Measurements from ENCODE around the gene IL2RA.

IL2RA gene

GRCh38 chr10:6037422-6037821 is 24.7 kb downstream of the IL2RA start:
- peak; percentile 6 to 21 for DNase-seq

DNA sequence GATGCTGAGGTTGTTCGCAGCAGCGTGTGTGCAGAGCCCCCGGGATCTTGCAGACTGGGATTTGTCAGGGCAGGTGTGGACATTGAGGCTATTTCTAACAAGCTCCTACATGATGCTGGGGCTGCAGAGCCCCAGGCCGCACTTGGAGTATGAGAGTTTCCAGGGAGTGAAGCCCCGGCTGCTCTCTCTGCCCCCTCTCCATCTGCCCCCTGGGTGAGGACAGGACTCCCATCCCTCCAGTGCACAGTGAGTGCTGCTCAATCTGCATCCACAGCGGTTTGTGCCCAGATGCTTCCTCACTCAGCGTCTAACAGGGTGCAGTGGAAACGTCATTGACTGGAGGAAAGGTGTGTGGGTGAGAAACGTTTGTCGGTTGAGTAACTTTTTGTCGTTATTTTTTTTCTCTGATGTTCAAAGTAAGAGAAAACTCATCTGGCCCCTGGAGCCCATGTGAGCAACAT is 25.3 kb downstream of the IL2RA start:
- peak; percentile 33 to 34 for DNase-seq

DNA sequence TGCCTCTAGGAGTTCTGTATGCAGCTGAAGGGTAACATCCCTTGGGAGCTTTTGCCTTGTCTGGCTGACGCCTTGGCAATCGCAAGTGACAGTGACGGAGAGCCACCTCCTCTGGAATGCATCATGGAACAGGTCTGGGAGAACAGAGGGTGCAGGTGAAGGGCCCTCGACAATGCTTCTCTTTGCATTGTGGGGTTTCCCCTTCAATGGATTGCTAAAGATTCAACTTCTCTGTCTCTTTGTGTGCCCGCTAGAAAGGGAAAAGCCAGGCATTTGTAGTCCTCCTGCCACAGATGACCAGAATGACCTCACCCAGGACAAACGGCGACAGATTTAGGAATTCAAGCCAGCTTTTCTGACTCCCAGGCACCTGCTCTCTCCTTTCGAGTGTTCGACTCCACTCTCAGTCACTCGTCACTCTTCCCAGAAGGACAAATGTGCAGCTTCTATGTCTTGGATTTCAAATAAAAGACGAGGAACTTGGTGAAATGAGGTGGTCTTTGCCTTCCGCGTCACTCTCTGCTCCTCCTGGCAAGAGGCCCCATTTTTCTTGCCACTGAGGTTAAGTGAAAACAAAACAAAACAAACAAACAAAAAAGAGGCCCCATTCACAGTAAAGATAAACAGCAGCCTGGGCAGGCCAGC is 26.1 kb downstream of the IL2RA start:
- DNase-seq = peak; percentile 8 to 17

DNA sequence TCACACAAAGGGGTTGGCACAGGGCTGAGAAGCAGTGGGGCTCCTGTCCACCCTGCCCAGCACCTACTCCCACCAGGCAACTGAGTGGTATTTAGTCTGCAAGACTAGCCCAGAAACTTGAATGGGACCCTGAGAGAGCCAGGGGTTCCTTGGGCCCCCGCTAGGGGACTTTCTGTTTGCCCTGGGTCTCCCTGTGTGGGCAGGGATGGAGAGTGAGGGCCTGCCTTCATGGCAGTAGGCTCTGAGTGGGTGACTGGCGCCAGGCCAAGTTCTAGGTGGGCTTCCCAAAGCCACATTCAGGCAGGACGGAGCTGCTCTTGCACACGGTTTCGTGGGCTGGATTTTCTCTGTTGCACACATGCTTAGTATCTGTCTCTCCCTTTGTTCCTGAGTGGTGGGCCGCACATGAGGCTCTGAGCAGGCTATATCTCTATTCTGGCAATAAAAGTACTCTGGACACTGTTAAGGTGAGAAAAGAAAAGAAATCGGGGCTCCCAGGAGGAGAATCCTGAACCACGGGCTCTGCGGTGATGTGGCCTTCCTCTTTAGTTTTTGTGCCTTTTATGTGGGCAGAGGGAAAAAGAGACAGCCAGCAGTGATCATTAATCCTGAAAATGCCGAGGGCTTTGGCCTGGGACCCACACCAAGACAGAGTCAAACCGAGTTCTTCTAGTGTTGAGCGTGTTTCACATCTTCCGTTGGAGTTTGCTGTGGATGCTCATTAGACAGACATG is 26.9 kb downstream of the IL2RA start:
- DNase-seq = peak; percentile 18 to 23

DNA sequence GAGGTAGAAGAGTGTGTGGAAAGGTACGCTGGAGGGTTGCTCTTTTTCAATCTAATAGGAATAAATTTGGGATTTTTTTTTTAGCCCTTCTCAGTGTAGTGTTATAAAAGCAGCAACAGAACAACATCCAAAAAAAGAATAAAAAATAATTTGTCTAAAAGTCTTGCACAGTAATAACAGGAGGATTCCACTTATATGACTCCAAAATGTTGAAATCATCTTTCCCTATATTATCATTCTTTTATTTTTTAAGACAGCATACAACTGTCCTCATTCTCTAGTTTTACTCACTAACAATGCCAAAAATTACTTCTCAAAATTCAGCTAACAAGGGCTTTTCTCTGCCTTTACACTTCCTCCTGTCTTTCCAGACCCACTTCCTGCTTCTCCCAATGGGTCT is 27.8 kb downstream of the IL2RA start:
- no peak for DNase-seq

DNA sequence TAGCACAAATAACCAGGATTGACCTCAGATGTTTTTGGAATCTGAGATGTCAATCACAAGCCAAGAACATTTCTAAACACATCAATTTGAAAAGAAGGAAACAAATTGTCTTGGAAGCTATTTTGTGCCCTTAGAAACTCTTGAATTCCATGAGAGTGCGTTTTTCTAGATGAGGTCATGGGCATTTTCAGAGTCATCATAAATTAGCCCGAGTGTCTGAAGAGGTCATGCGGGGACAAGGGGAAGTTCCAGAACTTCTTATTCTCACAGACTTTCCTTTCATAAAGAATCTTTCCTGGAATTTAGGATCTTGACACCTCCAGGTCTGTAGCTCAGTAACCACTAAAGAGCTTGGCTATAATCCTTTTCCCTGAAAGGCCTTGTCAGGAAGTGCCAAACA is 28.2 kb downstream of the IL2RA start:
- DNase-seq = peak in 1 of 2 donors; percentile 9

- no peak for DNase-seq
Observed at GRCh38 chr10:6030940-6031339, 31.2 kb downstream of the IL2RA start.

DNA sequence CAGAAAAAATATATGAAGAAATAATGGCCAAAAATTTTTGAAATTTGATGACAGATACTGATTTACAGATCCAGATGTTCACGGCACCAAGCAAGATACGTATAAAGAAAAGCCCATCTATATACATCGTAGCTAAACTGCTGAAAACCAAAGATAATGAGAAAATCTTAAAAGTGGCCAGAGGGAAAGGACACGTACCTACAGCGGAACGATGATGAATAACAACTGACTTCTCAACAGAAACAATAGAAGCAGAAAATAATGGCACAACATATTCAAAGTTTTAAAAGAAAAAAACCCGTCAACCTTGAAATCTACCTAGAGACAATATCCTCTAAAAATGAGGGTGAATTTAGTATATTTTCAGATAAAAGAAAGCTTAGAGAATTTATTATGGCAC is 31.9 kb downstream of the IL2RA start:
- DNase-seq = no peak

DNA sequence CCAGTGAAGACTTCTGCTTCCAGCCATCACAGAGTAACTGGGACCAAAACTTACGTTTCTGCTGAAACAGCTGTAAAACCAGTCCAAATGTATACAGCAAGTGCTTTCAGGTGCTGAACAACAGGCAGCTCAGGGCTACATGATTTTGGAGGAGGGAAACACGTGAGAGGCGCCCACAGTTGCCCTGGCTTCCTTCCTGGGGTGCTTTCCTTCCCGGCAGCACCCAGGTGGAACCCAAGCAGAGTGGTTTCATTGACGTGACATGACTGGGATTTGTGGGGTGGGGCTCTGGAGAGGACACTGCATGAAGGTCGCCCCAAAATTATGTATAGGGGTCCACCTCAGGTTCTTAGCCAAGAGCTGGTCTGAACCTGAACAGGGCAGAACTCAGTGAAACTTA is 34.2 kb downstream of the IL2RA start:
- peak in 1 of 2 donors; percentile 16 for DNase-seq

GRCh38 chr10:6025683-6026255 is 36.4 kb downstream of the IL2RA start:
- DNase-seq = peak in 1 of 2 donors; percentile 15

GRCh38 chr10:6024334-6024682 is 37.9 kb downstream of the IL2RA start:
- peak in 1 of 2 donors; percentile 4 for DNase-seq

DNA sequence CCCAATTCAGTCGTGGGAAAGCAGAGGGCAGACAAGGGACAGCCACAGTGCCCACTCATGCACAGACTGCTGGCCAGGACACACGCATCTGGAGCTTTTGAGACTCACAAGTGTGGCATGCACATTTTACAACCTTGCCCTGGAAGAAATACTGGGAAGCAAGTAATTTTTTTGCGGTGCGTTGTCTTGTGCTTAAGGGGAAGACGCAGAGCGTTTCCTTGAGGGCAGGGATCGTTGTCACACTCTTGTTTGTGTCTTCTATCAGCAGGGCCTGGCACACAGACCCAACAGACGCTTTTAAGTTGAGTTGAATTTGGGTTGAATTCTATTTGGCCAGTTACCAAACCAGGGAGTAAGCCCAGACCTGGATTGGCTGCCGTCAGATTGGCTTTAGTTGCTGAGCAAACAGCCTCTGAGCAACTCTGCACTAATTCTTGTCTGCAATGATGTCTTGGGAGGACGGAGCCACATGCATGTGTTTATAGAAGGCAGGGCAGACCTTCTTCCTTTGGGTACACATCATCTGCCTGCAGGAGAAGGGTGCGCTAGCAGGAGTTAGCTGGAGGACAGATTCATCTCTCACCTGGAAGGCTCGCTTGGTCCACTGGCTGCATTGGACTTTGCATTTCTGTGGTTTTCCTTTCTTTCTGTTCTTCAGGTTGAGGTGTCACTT is 38.4 kb downstream of the IL2RA start:
- peak in 1 of 2 donors; percentile 12 for DNase-seq

- no peak for DNase-seq
Observed at GRCh38 chr10:6022660-6023059, 39.5 kb downstream of the IL2RA start.

- peak in 1 of 2 donors; percentile 13 for DNase-seq
Observed at GRCh38 chr10:6020826-6021225, 41.3 kb downstream of the IL2RA start.

- peak in 1 of 2 donors; percentile 13 for DNase-seq
Observed at GRCh38 chr10:6019796-6020195, 42.4 kb downstream of the IL2RA start.

- peak in 1 of 2 donors; percentile 8 for DNase-seq
Observed at GRCh38 chr10:6019010-6019782, 43.0 kb downstream of the IL2RA start.

DNA sequence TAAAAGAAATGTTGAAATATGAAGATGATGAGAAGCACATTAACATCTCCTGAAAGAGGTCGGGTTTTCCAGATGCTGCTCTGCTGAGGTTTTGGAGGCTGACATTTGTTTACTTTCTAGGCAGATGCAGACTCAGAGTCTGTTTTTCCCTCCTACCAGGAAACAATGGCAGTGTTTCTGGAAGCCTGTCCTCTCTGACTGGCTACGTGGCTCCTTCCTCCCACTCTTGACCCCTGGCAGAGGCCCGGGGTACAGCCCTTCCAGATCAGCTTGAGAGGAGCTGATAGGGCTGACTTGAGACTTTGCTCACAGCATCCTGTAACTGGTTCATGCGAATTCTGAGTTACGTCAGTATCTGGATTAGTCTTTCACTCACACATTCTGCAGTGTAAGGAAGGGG is 43.7 kb downstream of the IL2RA start:
- DNase-seq = peak in 1 of 2 donors; percentile 15

- peak in 1 of 2 donors; percentile 12 for DNase-seq
Observed at GRCh38 chr10:6017781-6018354, 44.3 kb downstream of the IL2RA start.

DNA sequence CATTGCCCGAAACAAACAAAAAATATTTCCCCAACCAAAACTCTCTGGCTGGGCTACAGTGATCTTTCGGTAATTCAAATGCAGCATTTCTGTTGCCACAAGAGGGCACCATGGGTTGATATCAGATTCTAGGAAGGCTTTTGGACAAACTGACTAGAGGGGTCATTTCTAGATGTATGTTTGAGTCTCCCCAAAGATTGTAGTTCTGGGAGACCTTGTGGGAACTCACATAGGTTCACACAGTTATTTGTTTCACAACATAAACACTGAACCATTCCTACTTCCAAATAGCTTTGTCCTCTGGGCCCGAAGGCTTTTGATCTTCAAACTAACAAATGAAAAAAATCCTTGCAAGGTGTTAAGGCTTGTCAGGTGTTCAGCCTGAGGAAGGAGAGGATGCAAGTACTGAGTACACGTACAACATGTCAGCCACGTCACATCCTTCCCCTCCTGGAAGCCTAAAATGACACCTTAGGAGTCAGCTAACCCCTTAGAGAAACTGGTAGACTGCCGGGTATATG is 47.9 kb downstream of the IL2RA start:
- DNase-seq = peak in 1 of 2 donors; percentile 70

DNA sequence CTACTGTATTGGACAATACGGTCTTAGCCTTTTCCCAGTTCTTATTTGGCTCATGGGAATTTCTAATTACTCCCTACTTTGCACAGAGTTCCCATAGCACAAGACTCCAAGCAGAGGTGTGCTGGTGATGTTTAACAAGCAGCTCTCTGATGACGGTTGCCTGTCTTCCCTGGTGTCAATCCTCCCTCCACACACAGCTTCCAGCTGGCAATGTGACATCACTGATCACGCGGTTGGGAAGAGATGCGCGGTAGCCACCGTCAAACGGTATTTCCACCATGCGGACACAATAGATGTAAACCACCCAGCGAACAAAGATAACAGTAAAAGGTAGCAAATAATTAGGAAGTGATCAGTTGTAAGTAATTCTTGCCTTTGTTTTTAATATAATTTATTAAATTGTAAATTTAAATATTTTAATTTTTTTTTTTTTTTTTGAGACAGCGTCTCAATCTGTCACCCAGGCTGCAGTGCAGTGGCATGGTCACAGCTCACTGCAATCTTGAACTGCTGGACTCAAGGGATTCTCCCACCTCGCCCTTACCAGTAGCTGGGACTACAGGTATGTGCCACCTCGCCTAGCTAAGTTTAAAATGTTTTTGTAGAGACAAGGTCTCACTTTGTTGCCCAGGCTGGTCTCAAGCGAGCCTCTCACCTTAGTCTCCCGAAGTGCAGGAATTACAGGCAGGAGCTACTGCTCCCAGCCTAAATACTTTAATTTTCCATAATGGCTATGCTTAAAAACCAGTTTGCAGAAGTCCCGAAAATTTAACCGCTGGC is 48.6 kb downstream of the IL2RA start:
- peak in 1 of 2 donors; percentile 16 for DNase-seq

All from stimulated activated CD4-positive, alpha-beta T cell treated with anti-CD3 and anti-CD28 coated beads, Interleukin-2, amount 100 ng/mL, for 24 hours (primary cell).